DND-41 (cell line): ENCODE measurements around the gene ARHGEF12.

Experiments
- ATAC-seq: fragments of 200-7000 bp; cut with Tn5 transposase; 3 replicates; pipeline ENCODE4 v1.9.1; 2021; ENCODE audit warnings: low read depth; ENCODE audit not compliant: insufficient read depth
- DNase-seq: peaks from one replicate; pipeline ENCODE4 v3.0.0-alpha.2; 2020
- H2AFZ ChIP-seq: 2 replicates; pipeline ENCODE4 v1.6.0; 2012; ENCODE audit warnings: low read depth, low read length
- H3K27ac ChIP-seq: 2 replicates; pipeline ENCODE4 v1.5.1; 2012; ENCODE audit warnings: low read length, inconsistent platforms
- H3K27me3 ChIP-seq: fragments of 200-600 bp; sonication (generic); 2 replicates; pipeline ENCODE4 v1.6.0; 2012; ENCODE audit warnings: low read length, mild to moderate bottlenecking, inconsistent platforms; ENCODE audit not compliant: insufficient read depth, poor library complexity
- H3K36me3 ChIP-seq: 2 replicates; pipeline ENCODE4 v1.5.1; 2012; ENCODE audit warnings: low read length, inconsistent platforms; ENCODE audit not compliant: insufficient read depth
- H3K4me1 ChIP-seq: 2 replicates; pipeline ENCODE4 v1.5.1; 2012; ENCODE audit warnings: mild to moderate bottlenecking, low read length; ENCODE audit not compliant: insufficient read depth
- H3K4me2 ChIP-seq: 2 replicates; pipeline ENCODE4 v1.6.0; 2012; ENCODE audit warnings: mild to moderate bottlenecking, moderate library complexity, low read length, inconsistent platforms; ENCODE audit not compliant: insufficient read depth
- H3K4me3 ChIP-seq, 2 experiments: fragments of 200-600 bp in 1 of 2; shearing (Covaris generic) in 1 of 2; 2 replicates each; pipeline ENCODE4 v1.5.1; 2012 to 2016; ENCODE audit warnings: inconsistent platforms in 2 of 2, low read length in 2 of 2, mild to moderate bottlenecking in 2 of 2, low read depth in 1 of 2, moderate library complexity in 1 of 2
- H3K79me2 ChIP-seq: 2 replicates; pipeline ENCODE4 v1.6.0; 2012; ENCODE audit warnings: low read length, inconsistent platforms; ENCODE audit not compliant: insufficient read depth
- H3K9ac ChIP-seq: 2 replicates; pipeline ENCODE4 v1.6.0; 2012; ENCODE audit warnings: low read depth, mild to moderate bottlenecking, inconsistent platforms, low read length, moderate library complexity
- H3K9me3 ChIP-seq: 2 replicates; pipeline ENCODE4 v1.5.1; 2012; ENCODE audit warnings: low read length, moderate library complexity, mild to moderate bottlenecking, inconsistent platforms; ENCODE audit not compliant: insufficient read depth, severe bottlenecking
- H4K20me1 ChIP-seq: 2 replicates; pipeline ENCODE4 v1.6.0; 2012; ENCODE audit warnings: low read length; ENCODE audit not compliant: insufficient read depth
- CTCF ChIP-seq: IDR thresholded peaks from 2 replicates; pipeline ENCODE4 v1.5.1; 2012; ENCODE audit warnings: borderline replicate concordance, low read length, moderate library complexity, mild to moderate bottlenecking; ENCODE audit not compliant: poor library complexity, severe bottlenecking; ENCODE audit errors: extremely low read depth
- EZH2 ChIP-seq: IDR thresholded peaks from 3 replicates; pipeline ENCODE4 v1.6.1; 2012; ENCODE audit warnings: borderline replicate concordance, low read depth, mild to moderate bottlenecking, moderate library complexity, low read length, inconsistent platforms; ENCODE audit not compliant: severe bottlenecking

Gene ARHGEF12

GRCh38 chr11:120385655-120386054, 49.4 kb downstream of the ARHGEF12 start:
- no peak overlapping the region for H2AFZ ChIP-seq
- 0 out of 2 replicates have a peak, but pooled peaks cover 3% of the 10 kb centered on the region for H4K20me1 ChIP-seq
- no peak for DNase-seq
- H3K4me3 ChIP-seq, result no peak overlapping the region
- H3K27ac ChIP-seq, result no peak overlapping the region
- no peak for ATAC-seq
- no peaks in the 10 kb centered on the region for H3K9me3 ChIP-seq
- H3K36me3 ChIP-seq, result no peaks in the 10 kb centered on the region
- H3K27me3 ChIP-seq, result peaks cover 29% of the 10 kb centered on the region
- no peak overlapping the region for H3K4me2 ChIP-seq
- TF ChIP-seq EZH2 (no peak), CTCF (no peak)
- no peaks in the 10 kb centered on the region for H3K4me1 ChIP-seq
- H3K79me2 ChIP-seq, result no peaks in the 10 kb centered on the region
- H3K9ac ChIP-seq, result no peak overlapping the region

DNA sequence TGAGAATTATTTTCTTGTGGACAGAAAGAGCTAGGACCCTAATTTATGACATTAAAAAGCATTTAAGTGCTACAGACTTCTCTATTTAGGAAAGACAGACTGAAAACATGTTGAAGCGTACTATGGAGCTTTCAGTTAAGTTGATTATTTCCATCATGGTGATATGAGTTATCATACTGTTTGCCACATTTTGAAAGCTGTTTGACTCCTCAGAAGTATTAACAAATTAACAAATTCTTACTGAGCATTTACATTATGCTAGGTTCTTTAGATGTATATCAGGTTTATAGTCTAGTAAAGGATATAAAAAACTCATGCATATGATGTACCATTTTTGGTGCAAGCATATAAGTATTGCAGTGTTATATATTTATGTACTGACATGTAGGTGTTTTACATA, 50.1 kb downstream of the ARHGEF12 start:
- H3K27me3 ChIP-seq, result peaks cover 27% of the 10 kb centered on the region
- H3K4me2 ChIP-seq, result no peak overlapping the region
- H3K4me1 ChIP-seq, result no peaks in the 10 kb centered on the region
- no peaks in the 10 kb centered on the region for H3K9me3 ChIP-seq
- ATAC-seq, result no peak
- no peak for DNase-seq
- no peak overlapping the region for H2AFZ ChIP-seq
- TF ChIP-seq CTCF, result no peak
- no peak for TF ChIP-seq EZH2
- H4K20me1 ChIP-seq, result 0 out of 2 replicates have a peak, but pooled peaks cover 3% of the 10 kb centered on the region
- H3K36me3 ChIP-seq, result no peaks in the 10 kb centered on the region
- H3K79me2 ChIP-seq, result no peaks in the 10 kb centered on the region
- no peak overlapping the region for H3K4me3 ChIP-seq
- H3K9ac ChIP-seq, result no peak overlapping the region
- no peak overlapping the region for H3K27ac ChIP-seq

GRCh38 chr11:120386774-120387371, 50.7 kb downstream of the ARHGEF12 start:
- TF ChIP-seq CTCF (no peak), EZH2 (no peak)
- Histone ChIP-seq H4K20me1 (0 out of 2 replicates have a peak, but pooled peaks cover 3% of the 10 kb centered on the region), H3K36me3 (no peaks in the 10 kb centered on the region), H3K27ac (no peak overlapping the region), H3K9ac (no peak overlapping the region), H3K4me2 (no peak overlapping the region), H3K9me3 (no peaks in the 10 kb centered on the region), H2AFZ (no peak overlapping the region), H3K4me3 (no peak overlapping the region), H3K4me1 (no peaks in the 10 kb centered on the region), H3K79me2 (no peaks in the 10 kb centered on the region), H3K27me3 (peaks cover 23% of the 10 kb centered on the region)
- DNase-seq (no peak), ATAC-seq (no peak)

DNA sequence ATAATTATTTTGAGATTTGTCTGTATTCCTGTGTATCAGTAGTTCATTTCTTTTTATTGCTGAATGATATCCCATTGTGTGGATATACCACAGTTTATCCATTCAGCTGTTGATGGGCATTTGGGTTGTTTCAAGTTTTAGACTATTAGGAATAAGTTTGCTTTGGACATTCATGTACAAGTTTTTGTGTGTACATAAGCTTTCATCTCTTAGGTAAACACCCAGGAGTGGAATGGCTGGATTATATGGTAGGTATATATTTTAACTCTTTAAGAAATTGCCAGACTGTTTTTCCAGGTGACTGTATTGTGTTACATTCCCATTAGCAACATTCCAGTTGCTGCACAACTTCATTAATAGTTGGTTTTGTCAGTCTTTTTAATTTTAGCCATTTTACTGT, 52.0 kb downstream of the ARHGEF12 start:
- TF ChIP-seq EZH2 (no peak), CTCF (no peak)
- no peak overlapping the region for H3K27ac ChIP-seq
- ATAC-seq, result no peak
- H3K27me3 ChIP-seq, result peaks cover 25% of the 10 kb centered on the region
- no peak for DNase-seq
- no peak overlapping the region for H3K4me2 ChIP-seq
- H3K36me3 ChIP-seq, result no peaks in the 10 kb centered on the region
- H3K9ac ChIP-seq, result no peak overlapping the region
- no peaks in the 10 kb centered on the region for H3K9me3 ChIP-seq
- H3K4me1 ChIP-seq, result no peaks in the 10 kb centered on the region
- H4K20me1 ChIP-seq, result 0 out of 2 replicates have a peak, but pooled peaks cover 3% of the 10 kb centered on the region
- H3K79me2 ChIP-seq, result no peaks in the 10 kb centered on the region
- H2AFZ ChIP-seq, result no peak overlapping the region
- H3K4me3 ChIP-seq, result no peak overlapping the region
